Activated CD8-positive, alpha-beta T cell treated with anti-CD3 and anti-CD28 coated beads, Interleukin-2, amount 10 ng/mL, durations not matched to agents 7 days and 5 days (primary cell): ENCODE data around the gene LECT2. TPM values are rescaled to one million over a fixed set of nuclear protein-coding genes. Genes with fewer than 3 reads are reported as not detected.

Experiments
- ATAC-seq: fragments of 150-1000 bp; cut with Tn5 transposase; one replicate; pipeline ENCODE4 v1.10.0; 2021; ENCODE audit warnings: moderate library complexity
- CTCF ChIA-PET: fragments of 350-600 bp; sonication (Branson Sonifier 250); formaldehyde crosslinking; loops from one replicate; lab custom pipeline; 2021; ENCODE audit warnings: antibody characterized with exemption; lab: Charles Lee
- POLR2A ChIA-PET: fragments of 350-600 bp; sonication (Branson Sonifier 250); formaldehyde crosslinking; loops from one replicate; lab custom pipeline; 2021; ENCODE audit warnings: antibody characterized with exemption; lab: Charles Lee
- DNase-seq: peaks from one replicate; pipeline ENCODE4 v3.0.0-alpha.2; 2020
- H3K27ac Mint-ChIP-seq: one replicate; pipeline ENCODE4 v1.8.0; 2021; ENCODE audit warnings: mild to moderate bottlenecking, mixed read lengths
- H3K27me3 Mint-ChIP-seq: one replicate; pipeline ENCODE4 v1.8.0; 2021; ENCODE audit warnings: low read depth, mixed read lengths
- H3K36me3 Mint-ChIP-seq: one replicate; pipeline ENCODE4 v1.8.0; 2021; ENCODE audit warnings: low read depth, mixed read lengths
- H3K4me1 Mint-ChIP-seq: one replicate; pipeline ENCODE4 v1.8.0; 2021; ENCODE audit warnings: low read depth, mixed read lengths
- H3K4me3 Mint-ChIP-seq: one replicate; pipeline ENCODE4 v1.8.0; 2021; ENCODE audit warnings: mild to moderate bottlenecking, mixed read lengths
- H3K9me3 Mint-ChIP-seq: one replicate; pipeline ENCODE4 v1.8.0; 2022; ENCODE audit warnings: mixed read lengths; ENCODE audit not compliant: insufficient read depth
- total RNA-seq, 2 experiments: library from RNA; stranded (reverse); gene quantifications; one replicate each; pipeline ENCODE4 v1.2.3, GENCODE V29; 2021

Gene LECT2
- total RNA-seq, 2 experiments from 2014 or later: not detected

- Mint-ChIP-seq H3K27ac (no peak overlapping the region), H3K4me1 (no peaks in the 10 kb centered on the region), H3K9me3 (no peaks in the 10 kb centered on the region), H3K27me3 (peaks cover 12% of the 10 kb centered on the region), H3K4me3 (no peak overlapping the region), H3K36me3 (no peaks in the 10 kb centered on the region)
- ChIA-PET POLR2A (no interaction called here), CTCF (no interaction called here)
- DNase-seq (no peak), ATAC-seq (no peak)
Observed at GRCh38 chr5:135991429-135991828, 36.6 kb upstream of the LECT2 start.

GRCh38 chr5:135990528-135991255 is 35.9 kb upstream of the LECT2 start:
- H3K4me1 Mint-ChIP-seq: no peaks in the 10 kb centered on the region
- H3K27me3 Mint-ChIP-seq: peaks cover 12% of the 10 kb centered on the region
- H3K4me3 Mint-ChIP-seq: no peak overlapping the region
- no peak for DNase-seq
- ChIA-PET POLR2A (no interaction called here), CTCF (no interaction called here)
- no peaks in the 10 kb centered on the region for H3K9me3 Mint-ChIP-seq
- ATAC-seq: no peak
- H3K36me3 Mint-ChIP-seq: no peaks in the 10 kb centered on the region
- no peak overlapping the region for H3K27ac Mint-ChIP-seq

GRCh38 chr5:135989686-135990085 is 34.9 kb upstream of the LECT2 start:
- no peaks in the 10 kb centered on the region for H3K36me3 Mint-ChIP-seq
- H3K27me3 Mint-ChIP-seq: peaks cover 10% of the 10 kb centered on the region
- H3K4me1 Mint-ChIP-seq: no peaks in the 10 kb centered on the region
- ChIA-PET CTCF (no interaction called here), POLR2A (no interaction called here)
- H3K4me3 Mint-ChIP-seq: no peak overlapping the region
- DNase-seq (no peak), ATAC-seq (no peak)
- H3K27ac Mint-ChIP-seq: no peak overlapping the region
- no peaks in the 10 kb centered on the region for H3K9me3 Mint-ChIP-seq

GRCh38 chr5:135988546-135988945 is 33.8 kb upstream of the LECT2 start:
- H3K27ac Mint-ChIP-seq: no peak overlapping the region
- DNase-seq (no peak), ATAC-seq (no peak)
- H3K27me3 Mint-ChIP-seq: peaks cover 9% of the 10 kb centered on the region
- H3K9me3 Mint-ChIP-seq: no peaks in the 10 kb centered on the region
- no peaks in the 10 kb centered on the region for H3K36me3 Mint-ChIP-seq
- ChIA-PET POLR2A (no interaction called here), CTCF (no interaction called here)
- H3K4me3 Mint-ChIP-seq: no peak overlapping the region
- H3K4me1 Mint-ChIP-seq: no peaks in the 10 kb centered on the region

GRCh38 chr5:135986891-135987401 is 32.2 kb upstream of the LECT2 start:
- CTCF ChIA-PET: interaction anchor here (1.0 to 1.4 kb wide), 2 partner anchors 9 kb away, joined by 4 to 5 read pairs; no protein-coding TSS in a partner anchor
- DNase-seq: no peak

GRCh38 chr5:135986401-135986800 is 31.6 kb upstream of the LECT2 start:
- Mint-ChIP-seq H3K27ac (no peak overlapping the region), H3K27me3 (peaks cover 9% of the 10 kb centered on the region), H3K4me3 (no peak overlapping the region), H3K36me3 (no peaks in the 10 kb centered on the region), H3K9me3 (no peaks in the 10 kb centered on the region), H3K4me1 (no peaks in the 10 kb centered on the region)
- ATAC-seq (no peak), DNase-seq (no peak)
- ChIA-PET CTCF (interaction anchor here (1.0 kb wide), 1 partner anchor 8 kb away, joined by 5 read pairs; no protein-coding TSS in a partner anchor), POLR2A (no interaction called here)

More at GRCh38 chr5:135986891-135987401, 32.2 kb upstream of the LECT2 start:
- ATAC-seq: no peak
- Mint-ChIP-seq H3K27me3 (peaks cover 9% of the 10 kb centered on the region), H3K4me1 (no peaks in the 10 kb centered on the region), H3K27ac (no peak overlapping the region), H3K4me3 (no peak overlapping the region), H3K9me3 (no peaks in the 10 kb centered on the region), H3K36me3 (no peaks in the 10 kb centered on the region)
- POLR2A ChIA-PET: no interaction called here

GRCh38 chr5:135985951-135986350 is 31.2 kb upstream of the LECT2 start:
- DNase-seq (no peak), ATAC-seq (no peak)
- no peaks in the 10 kb centered on the region for H3K36me3 Mint-ChIP-seq
- H3K9me3 Mint-ChIP-seq: no peaks in the 10 kb centered on the region
- H3K27ac Mint-ChIP-seq: no peak overlapping the region
- peaks cover 9% of the 10 kb centered on the region for H3K27me3 Mint-ChIP-seq
- no peaks in the 10 kb centered on the region for H3K4me1 Mint-ChIP-seq
- ChIA-PET POLR2A (no interaction called here), CTCF (interaction anchor here (1.0 kb wide), 1 partner anchor 8 kb away, joined by 5 read pairs; no protein-coding TSS in a partner anchor)
- no peak overlapping the region for H3K4me3 Mint-ChIP-seq

GRCh38 chr5:135980620-135981019 is 25.8 kb upstream of the LECT2 start:
- peaks cover 20% of the 10 kb centered on the region for H3K27me3 Mint-ChIP-seq
- POLR2A ChIA-PET: no interaction called here
- CTCF ChIA-PET: no interaction called here
- H3K4me1 Mint-ChIP-seq: no peaks in the 10 kb centered on the region
- no peaks in the 10 kb centered on the region for H3K36me3 Mint-ChIP-seq
- ATAC-seq: no peak
- no peak overlapping the region for H3K27ac Mint-ChIP-seq
- H3K4me3 Mint-ChIP-seq: no peak overlapping the region
- no peak for DNase-seq
- H3K9me3 Mint-ChIP-seq: no peaks in the 10 kb centered on the region

GRCh38 chr5:135979510-135979909 is 24.7 kb upstream of the LECT2 start:
- DNase-seq: no peak
- no peaks in the 10 kb centered on the region for H3K9me3 Mint-ChIP-seq
- CTCF ChIA-PET: no interaction called here
- no peak for ATAC-seq
- peaks cover 20% of the 10 kb centered on the region for H3K27me3 Mint-ChIP-seq
- no peaks in the 10 kb centered on the region for H3K36me3 Mint-ChIP-seq
- no peak overlapping the region for H3K4me3 Mint-ChIP-seq
- no peak overlapping the region for H3K27ac Mint-ChIP-seq
- POLR2A ChIA-PET: no interaction called here
- no peaks in the 10 kb centered on the region for H3K4me1 Mint-ChIP-seq

GRCh38 chr5:135978993-135979392 is 24.2 kb upstream of the LECT2 start:
- ATAC-seq: no peak
- Mint-ChIP-seq H3K9me3 (no peaks in the 10 kb centered on the region), H3K36me3 (no peaks in the 10 kb centered on the region), H3K4me3 (no peak overlapping the region), H3K27ac (no peak overlapping the region), H3K4me1 (no peaks in the 10 kb centered on the region), H3K27me3 (peaks cover 21% of the 10 kb centered on the region)
- DNase-seq: no peak
- POLR2A ChIA-PET: interaction anchor here (1.0 kb wide), 1 partner anchor 190 kb away, joined by 3 read pairs; no protein-coding TSS in a partner anchor
- CTCF ChIA-PET: no interaction called here

GRCh38 chr5:135978212-135978631 is 23.4 kb upstream of the LECT2 start:
- POLR2A ChIA-PET: interaction anchor here (1.0 kb wide), 1 partner anchor 191 kb away, joined by 3 read pairs; no protein-coding TSS in a partner anchor
- no peaks in the 10 kb centered on the region for H3K4me1 Mint-ChIP-seq
- H3K27me3 Mint-ChIP-seq: peaks cover 26% of the 10 kb centered on the region
- no peaks in the 10 kb centered on the region for H3K9me3 Mint-ChIP-seq
- no peak for ATAC-seq
- H3K36me3 Mint-ChIP-seq: no peaks in the 10 kb centered on the region
- no peak for DNase-seq
- no peak overlapping the region for H3K4me3 Mint-ChIP-seq
- CTCF ChIA-PET: interaction anchor here (0.8 to 1.7 kb wide), 6 partner anchors 8 to 233 kb away, joined by 3 to 5 read pairs (median 4); no protein-coding TSS in a partner anchor
- no peak overlapping the region for H3K27ac Mint-ChIP-seq

GRCh38 chr5:135977375-135977928 is 22.7 kb upstream of the LECT2 start:
- ATAC-seq: peak; percentile 79
- Mint-ChIP-seq H3K4me3 (no peak overlapping the region), H3K27me3 (peaks cover 26% of the 10 kb centered on the region), H3K27ac (no peak overlapping the region), H3K9me3 (no peaks in the 10 kb centered on the region), H3K36me3 (no peaks in the 10 kb centered on the region), H3K4me1 (no peaks in the 10 kb centered on the region)
- CTCF ChIA-PET: interaction anchor here (0.8 to 1.7 kb wide), 6 partner anchors 9 to 234 kb away, joined by 3 to 5 read pairs (median 4); no protein-coding TSS in a partner anchor
- peak; percentile 60 for DNase-seq
- POLR2A ChIA-PET: no interaction called here
